Endometrial microvascular endothelial cells (primary cell): ENCODE results near the gene DYNAP. TPM values are rescaled to one million over a fixed set of nuclear protein-coding genes. Genes with fewer than 3 reads are reported as not detected.

ENCODE experiments used
- in situ Hi-C: cut with HindIII; loops from 2 replicates; pipeline ENCODE4 v1.10.0; 2017; ENCODE audit warnings: low sequenced_read_pairs, low pct_unique_long_range_greater_than_20kb; ENCODE audit errors: inconsistent ontology term
- total RNA-seq: library from RNA; depleted of rRNA; stranded (reverse); fragments of >200 nt; gene quantifications from one replicate; pipeline ENCODE4 v1.2.3, GENCODE V29; 2015; ENCODE audit errors: inconsistent ontology term

The DYNAP gene
- total RNA-seq, 1 donor from 2014 or later, result not detected

DNA sequence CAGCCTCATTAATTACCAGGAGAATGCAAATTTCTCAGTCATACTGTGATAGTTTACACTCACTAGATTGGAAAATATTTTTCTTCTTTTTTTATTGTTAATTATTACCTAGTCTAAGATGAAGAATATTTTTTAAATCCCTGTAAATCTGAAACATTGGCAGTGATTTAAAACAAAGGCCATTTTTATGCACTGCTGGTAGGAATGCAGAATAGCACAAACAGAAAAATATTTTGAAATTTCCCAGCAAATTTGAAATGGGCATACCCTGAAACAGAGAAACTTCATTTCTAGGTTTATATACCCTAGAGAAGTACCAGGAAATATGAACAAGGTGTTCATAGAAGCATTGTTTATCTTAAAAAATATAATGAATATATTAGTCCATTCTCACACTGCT is 31.0 kb downstream of the DYNAP start:
- in situ Hi-C loops, result no loop called here

DNA sequence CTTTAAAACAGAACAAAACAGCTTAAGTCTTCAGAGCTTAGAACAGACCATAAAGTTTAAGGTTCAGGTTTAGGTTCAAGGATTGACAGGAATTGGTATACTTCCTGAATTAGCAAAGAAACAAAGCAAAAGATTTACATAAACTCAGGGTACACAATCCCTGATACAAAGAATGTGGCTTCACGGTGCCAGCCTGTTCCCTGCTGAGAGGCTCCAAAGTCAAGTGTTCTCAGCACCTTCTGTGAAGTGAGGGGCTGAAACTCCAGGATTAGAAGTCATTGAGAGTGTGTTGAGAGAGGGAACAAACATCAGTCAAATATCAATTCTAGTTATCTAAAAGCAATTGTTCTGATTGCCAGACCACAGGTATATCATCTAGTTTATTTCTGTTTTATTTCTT is 35.7 kb downstream of the DYNAP start:
- in situ Hi-C loops, result no loop called here

DNA sequence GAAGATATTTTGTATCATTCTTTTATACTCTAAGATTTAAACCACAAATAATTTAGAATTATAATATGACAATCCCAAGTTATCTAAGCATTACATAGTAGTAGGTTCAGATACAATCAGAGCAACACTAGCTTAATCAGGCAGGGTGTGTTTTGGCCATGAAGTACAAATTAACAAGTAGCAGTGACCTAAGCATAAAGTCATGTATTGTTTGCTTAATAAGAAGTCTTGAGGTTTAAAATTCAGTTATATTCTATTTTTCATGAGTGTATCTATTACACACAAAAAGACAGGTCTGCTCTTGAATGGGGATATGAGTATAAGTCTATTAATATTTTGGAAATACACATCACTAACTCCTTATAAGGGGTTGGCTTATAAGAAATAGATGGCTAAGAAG is 39.9 kb downstream of the DYNAP start:
- in situ Hi-C loops, result no loop called here

DNA sequence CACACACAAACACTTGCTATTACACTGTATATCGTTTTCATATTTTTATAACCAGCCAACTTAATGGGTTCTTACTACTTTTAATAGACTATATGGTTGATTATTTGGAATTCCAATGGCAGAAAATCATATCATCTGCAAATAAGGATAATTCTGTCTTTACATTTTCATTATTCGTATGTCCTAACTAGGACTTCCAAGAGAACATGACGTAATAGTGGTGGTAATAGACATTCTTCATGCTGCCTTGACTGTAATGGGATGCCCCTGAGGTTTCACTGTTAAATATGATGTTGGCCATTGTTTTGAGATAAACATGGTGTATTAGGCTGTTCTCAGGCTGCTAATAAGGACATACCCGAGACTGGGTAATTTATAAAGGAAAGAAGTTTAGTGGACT is 45.2 kb downstream of the DYNAP start:
- in situ Hi-C loops, result no loop called here

DNA sequence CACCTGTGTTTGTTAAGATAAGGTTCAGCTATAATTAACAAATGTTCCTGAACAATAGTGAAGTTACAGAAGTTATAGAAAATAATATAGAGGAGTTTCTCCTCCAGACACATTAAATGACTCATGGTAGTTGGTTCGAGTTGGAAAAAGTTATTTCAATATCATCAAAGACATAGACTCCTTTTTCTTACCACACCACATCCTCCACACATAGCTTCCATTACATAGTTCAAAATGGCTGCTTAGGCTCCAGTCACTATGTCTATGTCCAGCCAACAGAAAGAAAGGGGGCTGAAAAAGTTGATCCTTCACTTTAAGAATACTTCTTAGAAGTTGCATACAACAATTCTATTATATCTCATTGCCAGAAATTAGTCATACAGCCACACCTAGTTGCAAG is 50.7 kb downstream of the DYNAP start:
- in situ Hi-C loops, result no loop called here

DNA sequence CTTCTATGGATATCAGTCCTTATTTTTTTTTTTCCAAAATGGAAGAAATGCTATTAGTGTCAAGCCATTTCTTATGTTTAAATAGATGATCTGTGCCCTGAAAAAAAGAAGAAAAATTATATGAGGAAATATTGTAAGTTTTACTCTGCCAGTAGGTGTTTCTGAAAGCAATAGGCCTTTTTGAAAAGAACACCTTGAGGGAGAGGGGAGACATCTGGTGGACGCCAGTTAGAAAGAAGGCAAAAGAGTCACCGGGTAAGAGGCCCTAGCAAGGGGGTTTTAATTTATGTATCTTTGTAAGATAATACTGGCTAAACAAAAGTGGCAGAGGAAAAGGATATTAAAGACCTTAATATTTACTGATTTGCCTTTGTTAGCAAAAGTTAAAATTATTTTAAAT is 56.1 kb downstream of the DYNAP start:
- in situ Hi-C loops, result no loop called here

Other genes with a start within 250 kb of the DYNAP start
- gene STARD6, start 233.4 kb upstream of the DYNAP start, total RNA-seq, result not detected
- gene C18orf54, start 233.3 kb upstream of the DYNAP start, total RNA-seq, result 15.4 TPM
- 0.37 TPM for gene RAB27B, start 237.2 kb downstream of the DYNAP start, total RNA-seq